A673 (cell line): Measurements from ENCODE around the gene RASA4B. TPM values are rescaled to one million over a fixed set of nuclear protein-coding genes. Genes with fewer than 3 reads are reported as not detected.

Experiments used
- BruUV-seq: library from RNA; stranded (reverse); fragments of 400-500 nt; replicated peaks from 2 replicates; lab custom pipeline; 2021; lab: Mats Ljungman, UMichigan
- CTCF ChIA-PET: fragments of 300-600 bp; sonication (Branson Sonifier 250); formaldehyde crosslinking; loops from one replicate; lab custom pipeline; 2022; ENCODE audit warnings: antibody characterized with exemption; lab: Charles Lee
- POLR2A ChIA-PET: fragments of 300-600 bp; sonication (Branson Sonifier 250); formaldehyde crosslinking; loops from one replicate; lab custom pipeline; 2022; ENCODE audit warnings: antibody characterized with exemption; ENCODE audit not compliant: low non-redundant PET; lab: Charles Lee
- DNase-seq: peaks from one replicate; pipeline ENCODE4 v3.0.0-alpha.2; 2015; ENCODE audit warnings: low spot score
- H3K27ac ChIP-seq: fragments of 200-600 bp; sonication (generic); 2 replicates; pipeline ENCODE4 v1.5.1; 2016; ENCODE audit warnings: mixed run types, low read depth, mild to moderate bottlenecking, mixed read lengths, antibody characterized with exemption, low read length; ENCODE audit not compliant: poor library complexity, severe bottlenecking
- H3K27me3 ChIP-seq: fragments of 200-600 bp; sonication (generic); replicated peaks from 2 replicates; pipeline ENCODE4 v1.6.1; 2017; ENCODE audit warnings: mixed run types, low read depth, mild to moderate bottlenecking, mixed read lengths, antibody characterized with exemption, low read length; ENCODE audit not compliant: insufficient read depth, poor library complexity
- H3K36me3 ChIP-seq: fragments of 200-600 bp; sonication (generic); 2 replicates; pipeline ENCODE4 v1.6.1; 2016; ENCODE audit warnings: mixed run types, mild to moderate bottlenecking, mixed read lengths, antibody characterized with exemption, low read length; ENCODE audit not compliant: insufficient read depth, poor library complexity, severe bottlenecking
- H3K4me1 ChIP-seq: fragments of 200-600 bp; sonication (generic); 2 replicates; pipeline ENCODE4 v1.6.1; 2017; ENCODE audit warnings: mixed run types, mild to moderate bottlenecking, mixed read lengths, antibody characterized with exemption, low read length; ENCODE audit not compliant: insufficient read depth, poor library complexity, severe bottlenecking
- H3K4me3 ChIP-seq: fragments of 200-600 bp; sonication (generic); 2 replicates; pipeline ENCODE4 v1.5.1; 2016; ENCODE audit warnings: low read depth, mixed run types, mild to moderate bottlenecking, mixed read lengths, low read length; ENCODE audit not compliant: poor library complexity, severe bottlenecking
- H3K9me3 ChIP-seq: fragments of 200-600 bp; sonication (generic); 2 replicates; pipeline ENCODE4 v1.6.1; 2016; ENCODE audit warnings: mixed run types, low read depth, mild to moderate bottlenecking, mixed read lengths, antibody characterized with exemption, low read length; ENCODE audit not compliant: poor library complexity, severe bottlenecking
- CTCF ChIP-seq: fragments of 300-800, 200-600 bp; sonication (generic); conservative IDR thresholded peaks from 2 replicates; pipeline ENCODE4 v1.5.1; 2017; ENCODE audit warnings: low read depth, mild to moderate bottlenecking, antibody characterized with exemption, low read length, moderate library complexity, mixed read lengths
- EZH2 ChIP-seq: fragments of 200-600 bp; sonication (generic); IDR thresholded peaks from 2 replicates; pipeline ENCODE4 v1.6.1; 2017; ENCODE audit warnings: borderline replicate concordance, low read depth, mild to moderate bottlenecking, mixed read lengths, antibody characterized with exemption, low read length; ENCODE audit not compliant: poor library complexity, severe bottlenecking
- intact Hi-C: fragments of 100-400 bp; cut with micrococcal nuclease; formaldehyde crosslinking; loops from one replicate; pipeline ENCODE4 v1.10.0; 2022; ENCODE audit not compliant: unreplicated experiment
- total RNA-seq: library from RNA; stranded (reverse); gene quantifications from 2 replicates; pipeline ENCODE4 v1.2.3, GENCODE V29; 2021

RASA4B gene
- total RNA-seq, 1 experiment from 2014 or later = 1.8 TPM

DNA sequence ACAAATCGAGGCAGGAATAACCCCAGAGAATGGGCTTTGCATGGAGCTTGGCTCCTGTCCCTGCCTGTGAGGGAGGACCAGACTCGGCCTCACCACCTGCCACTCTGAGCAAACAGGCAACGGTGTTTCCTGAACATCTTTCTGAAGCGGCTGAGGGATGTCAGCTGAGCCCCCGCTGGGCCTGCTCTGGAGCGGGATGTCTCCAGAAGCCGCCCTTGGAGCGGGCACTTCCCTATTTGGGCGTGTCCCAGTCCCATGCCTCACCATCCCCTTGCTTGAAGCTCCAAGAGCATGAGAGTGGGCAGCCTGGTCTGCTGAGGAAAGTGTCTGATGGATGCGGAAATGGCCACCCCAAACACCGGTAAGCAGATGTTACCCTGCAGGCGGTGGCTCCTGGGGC lies 63.1 kb downstream of the RASA4B start:
- no peaks in the 10 kb centered on the region for H3K27me3 ChIP-seq
- no peaks in the 10 kb centered on the region for H3K9me3 ChIP-seq
- ChIA-PET POLR2A (no interaction called here), CTCF (interaction anchor here (0.6 kb wide), 1 partner anchor 1114 kb away, joined by 4 read pairs; no protein-coding TSS in a partner anchor)
- intact Hi-C loops = no loop called here
- TF ChIP-seq EZH2 (no peak), CTCF (no peak)
- H3K27ac ChIP-seq = no peak overlapping the region
- H3K4me3 ChIP-seq = no peak overlapping the region
- DNase-seq = no peak
- H3K36me3 ChIP-seq = peaks cover 4% of the 10 kb centered on the region
- H3K4me1 ChIP-seq = no peaks in the 10 kb centered on the region
- no TSS peak for BruUV-seq

DNA sequence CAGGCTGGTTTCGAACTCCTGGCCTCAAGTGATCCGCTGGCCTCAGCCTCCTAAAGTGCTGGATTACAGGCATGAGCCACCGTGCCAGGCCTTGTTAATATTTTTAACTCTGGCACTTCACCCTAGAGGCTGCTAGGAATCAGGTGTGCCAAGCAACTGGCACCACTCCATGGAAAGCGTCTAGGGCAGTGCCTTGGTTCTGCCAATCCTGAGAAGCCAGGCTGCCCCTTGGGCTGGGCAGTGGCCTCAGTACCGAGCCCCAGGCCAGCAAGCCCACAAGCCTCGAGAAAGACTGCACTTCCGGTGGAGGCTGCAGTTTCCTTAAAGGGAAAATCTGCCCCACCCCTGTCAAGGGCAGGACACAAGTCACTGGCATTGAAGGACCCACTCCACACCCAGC lies 64.3 kb downstream of the RASA4B start:
- H3K27me3 ChIP-seq = no peaks in the 10 kb centered on the region
- intact Hi-C loops = no loop called here
- no peaks in the 10 kb centered on the region for H3K4me1 ChIP-seq
- no peaks in the 10 kb centered on the region for H3K9me3 ChIP-seq
- H3K36me3 ChIP-seq = peaks cover 4% of the 10 kb centered on the region
- no peak overlapping the region for H3K27ac ChIP-seq
- TF ChIP-seq EZH2 = no peak
- H3K4me3 ChIP-seq = no peak overlapping the region
- no TSS peak for BruUV-seq
- DNase-seq = no peak
- ChIA-PET POLR2A (no interaction called here), CTCF (no interaction called here)

DNA sequence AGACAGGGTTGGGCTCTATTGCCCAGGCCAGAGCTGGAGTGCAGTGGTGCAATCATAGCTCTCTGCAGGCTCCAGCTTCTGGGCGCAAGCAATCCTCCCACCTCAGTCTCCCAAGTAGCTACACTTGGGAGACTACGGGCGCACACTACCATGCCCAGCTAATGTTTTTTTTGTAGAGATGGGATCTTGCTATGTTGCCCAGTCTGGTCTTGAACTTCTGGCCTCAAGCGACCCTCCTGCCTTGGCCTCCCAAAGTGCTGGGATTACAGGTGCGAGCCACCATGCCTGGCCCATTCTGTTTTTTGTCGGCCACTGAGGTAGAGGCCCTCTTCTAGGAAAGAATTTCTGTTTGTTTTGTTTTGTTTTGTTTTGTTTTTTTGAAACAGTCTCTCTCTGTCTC lies 65.1 kb downstream of the RASA4B start:
- Histone ChIP-seq H3K36me3 (peaks cover 4% of the 10 kb centered on the region), H3K27me3 (no peaks in the 10 kb centered on the region), H3K9me3 (no peaks in the 10 kb centered on the region), H3K4me3 (no peak overlapping the region), H3K4me1 (no peaks in the 10 kb centered on the region), H3K27ac (no peak overlapping the region)
- TF ChIP-seq EZH2 (no peak), CTCF (no peak)
- POLR2A ChIA-PET = no interaction called here
- CTCF ChIA-PET = no interaction called here
- no peak for DNase-seq
- no TSS peak for BruUV-seq
- intact Hi-C loops = no loop called here

DNA sequence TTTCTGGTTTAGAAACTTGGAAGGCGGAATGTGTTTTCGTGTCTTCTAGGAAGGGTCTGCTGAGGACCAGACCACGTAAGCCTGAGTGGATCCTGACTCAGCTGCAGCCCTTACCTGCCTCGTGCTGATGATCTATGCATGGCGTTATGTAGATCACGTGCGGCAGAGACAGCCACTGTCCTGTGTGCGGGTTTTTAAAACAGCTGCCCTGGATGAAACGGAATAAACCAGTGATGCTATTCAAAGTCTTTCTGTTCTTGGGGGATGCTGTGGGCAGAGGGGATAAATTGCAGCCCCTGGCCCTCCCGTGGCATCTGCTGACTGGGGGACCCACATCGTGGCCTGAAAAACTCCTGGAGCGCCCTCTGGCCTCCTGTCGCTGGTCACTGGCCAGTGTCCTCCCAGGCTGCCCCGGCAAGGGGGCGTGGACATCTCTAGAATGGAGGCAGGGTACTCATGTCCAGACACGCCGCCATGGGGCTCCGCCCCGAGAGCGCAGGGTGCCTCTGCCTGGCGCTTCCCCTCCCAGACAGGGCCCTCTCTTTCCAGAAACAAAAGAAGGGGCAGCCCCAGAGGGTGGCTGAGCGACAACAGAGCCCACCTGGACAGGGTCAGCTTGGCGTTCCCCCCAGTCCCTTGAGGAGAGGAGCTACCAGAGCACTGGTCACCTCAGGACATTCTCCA lies 66.1 kb downstream of the RASA4B start:
- H3K4me1 ChIP-seq = no peaks in the 10 kb centered on the region
- TF ChIP-seq EZH2 (no peak), CTCF (no peak)
- no peaks in the 10 kb centered on the region for H3K36me3 ChIP-seq
- intact Hi-C loops = no loop called here
- no peak overlapping the region for H3K27ac ChIP-seq
- H3K9me3 ChIP-seq = no peaks in the 10 kb centered on the region
- ChIA-PET POLR2A (no interaction called here), CTCF (no interaction called here)
- H3K27me3 ChIP-seq = no peaks in the 10 kb centered on the region
- H3K4me3 ChIP-seq = no peak overlapping the region
- no TSS peak for BruUV-seq
- no peak for DNase-seq
